ENCODE data around the gene ZNF780A.

GRCh38 chr19:40130013-40130412 is 39.3 kb upstream of the ZNF780A start:
- no peak for TF ChIP-seq TEAD4 (IDR thresholded peaks at IDR 0.05)
- TF ChIP-seq EGR1 (IDR thresholded peaks at IDR 0.05) = no peak
- TF ChIP-seq TAF1 (IDR thresholded peaks at IDR 0.05; ENCODE audit: low read depth) = no peak
- TF ChIP-seq REST (IDR thresholded peaks at IDR 0.05; ENCODE audit: low read depth) = no peak
- TF ChIP-seq RAD21 (IDR thresholded peaks at IDR 0.05; ENCODE audit: low read depth) = no peak
